Choroid plexus epithelial cell (primary cell): Measurements from ENCODE around the gene ALDH1B1.
"Not testable (repeated sequence)": the region's sequence is repeated elsewhere in the genome, so short reads cannot be mapped to it uniquely, and the experiment has no call there.

Experiments used
- DNase-seq: peaks from one replicate; pipeline ENCODE4 v3.0.0-alpha.2; 2010; ENCODE audit warnings: low read depth
- H3K4me3 ChIP-seq: 2 replicates; pipeline ENCODE4 v1.5.1; 2011; ENCODE audit warnings: low read depth, mild to moderate bottlenecking, control low read depth, low read length, moderate library complexity
- TF ChIP-seq, protein P1 (sequence below): conservative IDR thresholded peaks from 2 replicates; pipeline ENCODE4 v1.5.1; 2011; ENCODE audit warnings: low read depth, mild to moderate bottlenecking, control low read depth, inconsistent platforms, low read length, moderate library complexity

ALDH1B1 gene

DNA sequence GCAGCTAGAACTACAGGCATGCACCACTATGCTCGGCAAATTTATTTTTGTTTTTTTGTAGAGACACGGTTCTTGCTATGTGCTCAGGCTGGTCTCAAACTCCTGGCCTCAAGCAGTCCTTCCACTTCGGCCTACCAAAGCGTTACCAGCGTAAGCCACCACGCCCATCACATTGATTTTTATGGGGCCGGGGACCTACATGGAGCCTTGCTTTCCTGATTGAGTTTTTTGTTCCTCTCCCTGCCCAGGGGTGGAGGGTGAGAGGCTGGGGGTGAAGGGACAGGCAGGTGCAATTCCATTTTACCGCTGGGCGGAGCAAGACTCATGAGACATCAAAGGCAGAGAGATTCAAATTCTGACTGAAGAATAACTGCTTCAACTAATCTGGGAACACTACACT is 1.9 kb downstream of the ALDH1B1 start:
- TF ChIP-seq, protein P1, sequence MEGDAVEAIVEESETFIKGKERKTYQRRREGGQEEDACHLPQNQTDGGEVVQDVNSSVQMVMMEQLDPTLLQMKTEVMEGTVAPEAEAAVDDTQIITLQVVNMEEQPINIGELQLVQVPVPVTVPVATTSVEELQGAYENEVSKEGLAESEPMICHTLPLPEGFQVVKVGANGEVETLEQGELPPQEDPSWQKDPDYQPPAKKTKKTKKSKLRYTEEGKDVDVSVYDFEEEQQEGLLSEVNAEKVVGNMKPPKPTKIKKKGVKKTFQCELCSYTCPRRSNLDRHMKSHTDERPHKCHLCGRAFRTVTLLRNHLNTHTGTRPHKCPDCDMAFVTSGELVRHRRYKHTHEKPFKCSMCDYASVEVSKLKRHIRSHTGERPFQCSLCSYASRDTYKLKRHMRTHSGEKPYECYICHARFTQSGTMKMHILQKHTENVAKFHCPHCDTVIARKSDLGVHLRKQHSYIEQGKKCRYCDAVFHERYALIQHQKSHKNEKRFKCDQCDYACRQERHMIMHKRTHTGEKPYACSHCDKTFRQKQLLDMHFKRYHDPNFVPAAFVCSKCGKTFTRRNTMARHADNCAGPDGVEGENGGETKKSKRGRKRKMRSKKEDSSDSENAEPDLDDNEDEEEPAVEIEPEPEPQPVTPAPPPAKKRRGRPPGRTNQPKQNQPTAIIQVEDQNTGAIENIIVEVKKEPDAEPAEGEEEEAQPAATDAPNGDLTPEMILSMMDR, result no peak
- DNase-seq, result no peak
- H3K4me3 ChIP-seq, result no peak overlapping the region

DNA sequence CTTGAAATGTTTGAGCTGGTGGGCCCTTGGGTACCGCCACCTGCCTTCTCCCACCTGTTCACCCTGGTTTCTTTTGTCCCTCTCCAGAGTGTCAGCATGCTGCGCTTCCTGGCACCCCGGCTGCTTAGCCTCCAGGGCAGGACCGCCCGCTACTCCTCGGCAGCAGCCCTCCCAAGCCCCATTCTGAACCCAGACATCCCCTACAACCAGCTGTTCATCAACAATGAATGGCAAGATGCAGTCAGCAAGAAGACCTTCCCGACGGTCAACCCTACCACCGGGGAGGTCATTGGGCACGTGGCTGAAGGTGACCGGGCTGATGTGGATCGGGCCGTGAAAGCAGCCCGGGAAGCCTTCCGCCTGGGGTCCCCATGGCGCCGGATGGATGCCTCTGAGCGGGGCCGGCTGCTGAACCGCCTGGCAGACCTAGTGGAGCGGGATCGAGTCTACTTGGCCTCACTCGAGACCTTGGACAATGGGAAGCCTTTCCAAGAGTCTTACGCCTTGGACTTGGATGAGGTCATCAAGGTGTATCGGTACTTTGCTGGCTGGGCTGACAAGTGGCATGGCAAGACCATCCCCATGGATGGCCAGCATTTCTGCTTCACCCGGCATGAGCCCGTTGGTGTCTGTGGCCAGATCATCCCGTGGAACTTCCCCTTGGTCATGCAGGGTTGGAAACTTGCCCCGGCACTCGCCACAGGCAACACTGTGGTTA is 3.3 kb downstream of the ALDH1B1 start:
- no peak overlapping the region for H3K4me3 ChIP-seq
- DNase-seq, result no peak
- TF ChIP-seq, protein P1, result no peak

DNA sequence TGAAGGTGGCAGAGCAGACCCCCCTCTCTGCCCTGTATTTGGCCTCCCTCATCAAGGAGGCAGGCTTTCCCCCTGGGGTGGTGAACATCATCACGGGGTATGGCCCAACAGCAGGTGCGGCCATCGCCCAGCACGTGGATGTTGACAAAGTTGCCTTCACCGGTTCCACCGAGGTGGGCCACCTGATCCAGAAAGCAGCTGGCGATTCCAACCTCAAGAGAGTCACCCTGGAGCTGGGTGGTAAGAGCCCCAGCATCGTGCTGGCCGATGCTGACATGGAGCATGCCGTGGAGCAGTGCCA is 3.8 kb downstream of the ALDH1B1 start:
- DNase-seq, result no peak
- H3K4me3 ChIP-seq, result no peak overlapping the region
- TF ChIP-seq, protein P1, result no peak

DNA sequence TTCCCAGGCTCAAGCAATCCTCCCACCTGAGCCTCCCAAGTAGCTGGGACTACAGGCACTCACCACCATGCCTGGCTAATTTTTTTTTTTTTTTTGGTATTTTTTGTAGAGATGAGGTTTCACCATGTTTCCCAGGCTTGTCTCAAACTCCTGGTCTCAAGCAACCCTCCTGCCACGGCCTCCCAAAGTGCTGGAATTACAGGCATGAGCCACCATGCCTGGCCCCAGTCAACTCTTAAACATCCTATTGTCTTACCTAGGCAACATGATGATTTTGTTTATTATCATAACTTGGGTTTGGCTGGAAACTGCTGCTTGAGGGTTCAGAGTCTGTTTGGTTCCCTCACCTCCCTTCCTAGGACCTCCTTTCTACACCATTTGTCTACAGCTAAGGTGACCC is 6.7 kb downstream of the ALDH1B1 start:
- not testable (repeated sequence) for H3K4me3 ChIP-seq, DNase-seq

DNA sequence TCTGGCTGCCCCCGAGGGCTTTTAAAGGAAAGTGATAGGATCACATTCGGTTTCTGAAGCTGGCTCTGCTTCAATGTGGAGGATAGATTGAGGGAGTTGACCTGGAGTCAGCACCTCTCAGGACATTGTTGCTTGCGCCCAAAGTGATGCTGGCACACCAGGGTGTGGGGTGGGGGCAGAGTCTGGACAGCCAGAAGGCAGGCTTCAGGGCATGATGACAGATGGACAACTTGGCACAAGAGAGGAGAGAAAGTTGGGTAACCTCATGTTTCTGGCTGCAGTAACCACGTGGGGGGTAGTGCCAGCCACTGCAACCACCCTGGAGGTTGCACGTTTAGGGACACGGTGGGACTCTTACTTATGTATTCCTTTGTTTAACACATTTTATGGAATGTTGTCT is 9.5 kb downstream of the ALDH1B1 start:
- TF ChIP-seq, protein P1, result no peak
- no peak for DNase-seq

DNA sequence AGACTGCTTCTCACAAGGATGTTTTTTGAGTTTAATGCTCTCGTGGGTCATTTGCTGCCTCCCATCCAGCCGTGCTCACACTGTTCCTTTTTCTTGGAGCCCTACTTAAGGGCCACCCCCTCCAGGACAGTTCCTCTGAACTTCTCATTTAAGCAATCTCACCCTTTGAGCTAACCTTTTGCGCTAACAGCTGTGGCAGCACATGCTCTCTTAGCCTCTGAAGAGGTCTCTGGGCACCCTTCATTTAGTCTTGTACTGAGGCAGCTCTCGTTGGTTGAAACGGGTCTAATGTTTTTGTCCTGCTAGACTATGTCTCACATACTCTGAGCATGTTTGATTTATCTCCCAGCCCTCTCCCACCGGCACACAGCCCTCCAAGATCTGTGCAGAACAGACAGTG is 11.8 kb downstream of the ALDH1B1 start:
- TF ChIP-seq, protein P1, result no peak
- H3K4me3 ChIP-seq, result no peak overlapping the region

More for the DNA sequence above, 9.5 kb downstream of the ALDH1B1 start:
- H3K4me3 ChIP-seq, result no peak overlapping the region

DNA sequence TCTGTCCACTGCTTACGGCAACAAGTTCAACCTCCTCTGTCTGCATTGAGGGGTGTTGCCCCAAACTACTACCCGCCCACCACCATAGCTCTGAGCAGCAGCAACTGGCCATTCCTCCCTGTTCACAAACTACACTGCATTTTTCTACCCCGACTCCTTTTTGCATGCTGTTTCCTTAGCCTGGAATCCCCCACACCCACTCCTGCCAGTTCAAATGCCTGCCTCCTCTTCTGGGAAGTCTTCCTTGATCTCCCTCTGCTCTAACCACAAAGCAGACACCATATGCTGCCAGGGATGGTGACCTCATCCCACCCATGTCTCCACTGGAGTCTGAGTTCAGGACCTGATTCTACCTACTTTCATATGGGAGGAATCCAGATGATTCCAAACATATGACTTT is 13.3 kb downstream of the ALDH1B1 start:
- TF ChIP-seq, protein P1, result no peak
- H3K4me3 ChIP-seq, result no peak overlapping the region
- no peak for DNase-seq

More for the DNA sequence above, 11.8 kb downstream of the ALDH1B1 start:
- no peak for DNase-seq
